GM19099 (cell line): ENCODE results near the gene MMP17.

Experiments
- POLR2A ChIP-seq: IDR thresholded peaks from 3 replicates; pipeline ENCODE4 v1.6.1; 2011; ENCODE audit warnings: low read depth; ENCODE audit not compliant: insufficient read length; ENCODE audit errors: extremely low read depth

MMP17 gene

GRCh38 chr12:131861261-131862083 lies 33.3 kb downstream of the MMP17 start:
- no peak for TF ChIP-seq POLR2A

GRCh38 chr12:131862084-131862441 lies 33.9 kb downstream of the MMP17 start:
- no peak for TF ChIP-seq POLR2A

GRCh38 chr12:131862600-131862993 lies 34.4 kb downstream of the MMP17 start:
- TF ChIP-seq POLR2A, result no peak

- no peak for TF ChIP-seq POLR2A
Observed at GRCh38 chr12:131862994-131863710, 35.0 kb downstream of the MMP17 start.

GRCh38 chr12:131863711-131864396 lies 35.7 kb downstream of the MMP17 start:
- no peak for TF ChIP-seq POLR2A

GRCh38 chr12:131864469-131864868 lies 36.3 kb downstream of the MMP17 start:
- no peak for TF ChIP-seq POLR2A

- TF ChIP-seq POLR2A, result no peak
Observed at GRCh38 chr12:131865180-131865875, 37.1 kb downstream of the MMP17 start.

GRCh38 chr12:131867471-131867870 lies 39.3 kb downstream of the MMP17 start:
- no peak for TF ChIP-seq POLR2A

- TF ChIP-seq POLR2A, result no peak
Observed at GRCh38 chr12:131867891-131868675, 39.9 kb downstream of the MMP17 start.

- TF ChIP-seq POLR2A, result no peak
Observed at GRCh38 chr12:131869871-131870418, 41.8 kb downstream of the MMP17 start.

GRCh38 chr12:131871677-131872076 lies 43.5 kb downstream of the MMP17 start:
- TF ChIP-seq POLR2A, result no peak

- no peak for TF ChIP-seq POLR2A
Observed at GRCh38 chr12:131872154-131873051, 44.2 kb downstream of the MMP17 start.

GRCh38 chr12:131873293-131873692 lies 45.1 kb downstream of the MMP17 start:
- TF ChIP-seq POLR2A, result no peak

GRCh38 chr12:131882804-131883520 lies 54.8 kb downstream of the MMP17 start:
- TF ChIP-seq POLR2A, result no peak
